ENCODE results near the gene BCL10.

DNA sequence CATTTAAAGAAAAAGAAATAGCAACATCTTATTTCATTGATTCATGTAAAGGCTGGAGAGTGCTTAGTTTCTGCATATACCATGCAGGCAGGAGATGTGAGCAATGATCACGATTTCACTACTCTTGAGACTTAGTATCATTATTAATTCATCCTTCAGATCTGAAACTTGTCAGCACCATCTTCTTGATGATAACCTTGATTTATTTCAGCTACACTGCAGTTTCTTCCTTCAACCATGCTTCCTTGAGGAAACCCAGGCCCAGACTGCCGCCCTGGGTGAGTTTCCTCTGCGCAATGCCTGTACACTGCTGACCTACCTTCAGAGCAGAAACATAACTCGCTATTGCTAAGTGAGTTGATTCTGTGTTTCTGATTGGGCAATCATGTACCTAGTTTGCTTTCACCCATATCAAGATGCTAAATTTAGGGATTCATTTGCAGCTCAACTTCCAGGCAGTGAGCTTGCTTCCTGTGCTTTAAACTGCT lies 13.5 kb upstream of the BCL10 start:
- TF ChIP-seq, protein P1, sequence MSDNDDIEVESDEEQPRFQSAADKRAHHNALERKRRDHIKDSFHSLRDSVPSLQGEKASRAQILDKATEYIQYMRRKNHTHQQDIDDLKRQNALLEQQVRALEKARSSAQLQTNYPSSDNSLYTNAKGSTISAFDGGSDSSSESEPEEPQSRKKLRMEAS (IDR thresholded peaks at IDR 0.05) = no peak
- TF ChIP-seq ZNF782 (CRISPR knock-in tag; IDR thresholded peaks at IDR 0.05; ENCODE audit: borderline replicate concordance) (no peak), ZNF496 (CRISPR knock-in tag; IDR thresholded peaks at IDR 0.05; ENCODE audit: insufficient replicate concordance) (no peak), MXD3 (CRISPR knock-in tag; IDR thresholded peaks at IDR 0.05) (no peak), ATF3 (CRISPR knock-in tag; IDR thresholded peaks at IDR 0.05) (no peak), RARA (CRISPR knock-in tag; IDR thresholded peaks at IDR 0.05) (no peak), ELF4 (CRISPR knock-in tag; IDR thresholded peaks at IDR 0.05; ENCODE audit: borderline replicate concordance) (no peak), RELA (CRISPR knock-in tag; IDR thresholded peaks at IDR 0.05) (no peak), FOXK2 (IDR thresholded peaks at IDR 0.05) (no peak), CBFB (CRISPR knock-in tag; IDR thresholded peaks at IDR 0.05) (no peak)
- TF ChIP-seq, protein P2, sequence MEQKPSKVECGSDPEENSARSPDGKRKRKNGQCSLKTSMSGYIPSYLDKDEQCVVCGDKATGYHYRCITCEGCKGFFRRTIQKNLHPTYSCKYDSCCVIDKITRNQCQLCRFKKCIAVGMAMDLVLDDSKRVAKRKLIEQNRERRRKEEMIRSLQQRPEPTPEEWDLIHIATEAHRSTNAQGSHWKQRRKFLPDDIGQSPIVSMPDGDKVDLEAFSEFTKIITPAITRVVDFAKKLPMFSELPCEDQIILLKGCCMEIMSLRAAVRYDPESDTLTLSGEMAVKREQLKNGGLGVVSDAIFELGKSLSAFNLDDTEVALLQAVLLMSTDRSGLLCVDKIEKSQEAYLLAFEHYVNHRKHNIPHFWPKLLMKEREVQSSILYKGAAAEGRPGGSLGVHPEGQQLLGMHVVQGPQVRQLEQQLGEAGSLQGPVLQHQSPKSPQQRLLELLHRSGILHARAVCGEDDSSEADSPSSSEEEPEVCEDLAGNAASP (CRISPR knock-in tag; IDR thresholded peaks at IDR 0.05; ENCODE audit: borderline replicate concordance) = no peak
- TF ChIP-seq, protein P3, sequence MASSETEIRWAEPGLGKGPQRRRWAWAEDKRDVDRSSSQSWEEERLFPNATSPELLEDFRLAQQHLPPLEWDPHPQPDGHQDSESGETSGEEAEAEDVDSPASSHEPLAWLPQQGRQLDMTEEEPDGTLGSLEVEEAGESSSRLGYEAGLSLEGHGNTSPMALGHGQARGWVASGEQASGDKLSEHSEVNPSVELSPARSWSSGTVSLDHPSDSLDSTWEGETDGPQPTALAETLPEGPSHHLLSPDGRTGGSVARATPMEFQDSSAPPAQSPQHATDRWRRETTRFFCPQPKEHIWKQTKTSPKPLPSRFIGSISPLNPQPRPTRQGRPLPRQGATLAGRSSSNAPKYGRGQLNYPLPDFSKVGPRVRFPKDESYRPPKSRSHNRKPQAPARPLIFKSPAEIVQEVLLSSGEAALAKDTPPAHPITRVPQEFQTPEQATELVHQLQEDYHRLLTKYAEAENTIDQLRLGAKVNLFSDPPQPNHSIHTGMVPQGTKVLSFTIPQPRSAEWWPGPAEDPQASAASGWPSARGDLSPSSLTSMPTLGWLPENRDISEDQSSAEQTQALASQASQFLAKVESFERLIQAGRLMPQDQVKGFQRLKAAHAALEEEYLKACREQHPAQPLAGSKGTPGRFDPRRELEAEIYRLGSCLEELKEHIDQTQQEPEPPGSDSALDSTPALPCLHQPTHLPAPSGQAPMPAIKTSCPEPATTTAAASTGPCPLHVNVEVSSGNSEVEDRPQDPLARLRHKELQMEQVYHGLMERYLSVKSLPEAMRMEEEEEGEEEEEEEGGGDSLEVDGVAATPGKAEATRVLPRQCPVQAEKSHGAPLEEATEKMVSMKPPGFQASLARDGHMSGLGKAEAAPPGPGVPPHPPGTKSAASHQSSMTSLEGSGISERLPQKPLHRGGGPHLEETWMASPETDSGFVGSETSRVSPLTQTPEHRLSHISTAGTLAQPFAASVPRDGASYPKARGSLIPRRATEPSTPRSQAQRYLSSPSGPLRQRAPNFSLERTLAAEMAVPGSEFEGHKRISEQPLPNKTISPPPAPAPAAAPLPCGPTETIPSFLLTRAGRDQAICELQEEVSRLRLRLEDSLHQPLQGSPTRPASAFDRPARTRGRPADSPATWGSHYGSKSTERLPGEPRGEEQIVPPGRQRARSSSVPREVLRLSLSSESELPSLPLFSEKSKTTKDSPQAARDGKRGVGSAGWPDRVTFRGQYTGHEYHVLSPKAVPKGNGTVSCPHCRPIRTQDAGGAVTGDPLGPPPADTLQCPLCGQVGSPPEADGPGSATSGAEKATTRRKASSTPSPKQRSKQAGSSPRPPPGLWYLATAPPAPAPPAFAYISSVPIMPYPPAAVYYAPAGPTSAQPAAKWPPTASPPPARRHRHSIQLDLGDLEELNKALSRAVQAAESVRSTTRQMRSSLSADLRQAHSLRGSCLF (CRISPR knock-in tag; IDR thresholded peaks at IDR 0.05; ENCODE audit: borderline replicate concordance) = no peak
